SJSA1 (cell line): Measurements from ENCODE around the gene GASK1A. TPM values are rescaled to one million over a fixed set of nuclear protein-coding genes. Genes with fewer than 3 reads are reported as not detected.

Experiments used
- DNase-seq, 2 experiments: peaks; one replicate each; pipeline ENCODE4 v3.0.0-alpha.2; 2015 to 2020; ENCODE audit warnings: low spot score in 2 of 2, low read depth in 1 of 2
- H3K27ac ChIP-seq: fragments of 250-450 bp; sonication (Bioruptor Pico); 2 replicates; pipeline ENCODE4 v1.5.1; 2020; ENCODE audit warnings: mild to moderate bottlenecking, moderate library complexity
- H3K27me3 ChIP-seq: fragments of 250-450 bp; sonication (Bioruptor Pico); replicated peaks from 2 replicates; pipeline ENCODE4 v1.5.1; 2020; ENCODE audit warnings: mild to moderate bottlenecking, moderate library complexity
- H3K36me3 ChIP-seq: fragments of 250-450 bp; sonication (Bioruptor Pico); 2 replicates; pipeline ENCODE4 v1.5.1; 2020; ENCODE audit warnings: mild to moderate bottlenecking
- H3K4me1 ChIP-seq: fragments of 250-450 bp; sonication (Bioruptor Pico); replicated peaks from 2 replicates; pipeline ENCODE4 v1.6.1; 2021; ENCODE audit warnings: mild to moderate bottlenecking
- H3K4me3 ChIP-seq: fragments of 250-450 bp; sonication (Bioruptor Pico); 2 replicates; pipeline ENCODE4 v1.5.1; 2020; ENCODE audit warnings: mild to moderate bottlenecking
- H3K9me3 ChIP-seq: fragments of 250-450 bp; sonication (Bioruptor Pico); replicated peaks from 2 replicates; pipeline ENCODE4 v1.5.1; 2020; ENCODE audit warnings: mild to moderate bottlenecking
- total RNA-seq: library from RNA; depleted of rRNA; stranded (reverse); fragments of >200 nt; shearing (Covaris generic); gene quantifications from 2 replicates; pipeline ENCODE4 v1.2.3, GENCODE V29; 2014

The GASK1A gene
- total RNA-seq, 1 experiment from 2014 or later: not detected

GRCh38 chr3:42994595-42994994 is 15.5 kb downstream of the GASK1A start:
- no peak overlapping the region for H3K27ac ChIP-seq
- H3K4me3 ChIP-seq: no peak overlapping the region
- H3K4me1 ChIP-seq: no peaks in the 10 kb centered on the region
- no peaks in the 10 kb centered on the region for H3K36me3 ChIP-seq
- no peaks in the 10 kb centered on the region for H3K9me3 ChIP-seq
- no peaks in the 10 kb centered on the region for H3K27me3 ChIP-seq
- no peak for DNase-seq

DNA sequence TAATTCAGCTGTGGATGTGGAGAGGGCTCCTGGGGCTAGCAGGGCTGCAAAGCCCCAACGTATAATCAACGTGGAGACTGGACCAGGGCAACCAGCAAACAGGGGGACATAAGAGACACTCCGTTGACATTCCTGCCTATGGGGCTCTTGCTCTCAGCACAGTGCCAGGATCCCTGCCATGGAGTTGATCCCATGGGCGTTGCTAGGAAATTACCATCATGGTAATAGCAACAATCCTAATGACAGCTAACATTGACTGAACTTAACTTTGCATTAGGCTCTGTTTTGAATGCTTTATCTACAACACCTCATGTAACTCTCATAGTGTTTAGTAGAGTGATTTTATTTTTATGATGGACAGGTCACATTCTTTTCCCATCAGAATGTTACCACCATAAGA is 16.9 kb downstream of the GASK1A start:
- no peak for DNase-seq
- Histone ChIP-seq H3K4me3 (no peak overlapping the region), H3K36me3 (no peaks in the 10 kb centered on the region)

DNA sequence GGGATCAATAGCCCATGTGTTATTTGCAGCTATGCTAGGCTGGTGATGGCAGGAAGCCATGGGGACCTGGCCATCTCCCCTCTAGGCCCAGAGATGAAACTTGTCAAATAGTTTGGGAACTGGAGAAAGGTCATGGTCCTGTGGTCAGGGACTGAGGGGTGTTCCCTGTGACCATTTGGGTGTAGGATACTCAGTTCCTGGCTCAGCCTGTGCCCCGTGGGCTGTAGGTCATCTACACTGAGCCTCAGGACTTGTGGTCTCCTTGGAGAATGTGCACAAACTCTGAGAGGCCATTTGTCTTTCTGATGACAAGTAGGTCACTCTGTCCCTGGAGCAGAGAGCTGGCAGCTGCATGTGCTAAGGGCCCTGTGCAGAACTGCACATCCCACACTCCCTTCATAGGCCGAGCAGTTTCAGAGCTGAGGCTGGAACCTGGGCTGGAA is 17.5 kb downstream of the GASK1A start:
- no peak overlapping the region for H3K27ac ChIP-seq
- H3K27me3 ChIP-seq: no peaks in the 10 kb centered on the region
- no peak overlapping the region for H3K4me3 ChIP-seq
- H3K9me3 ChIP-seq: no peaks in the 10 kb centered on the region
- H3K36me3 ChIP-seq: no peaks in the 10 kb centered on the region
- no peak for DNase-seq
- H3K4me1 ChIP-seq: no peaks in the 10 kb centered on the region

More for the DNA sequence above, 16.9 kb downstream of the GASK1A start:
- no peaks in the 10 kb centered on the region for H3K27me3 ChIP-seq
- H3K27ac ChIP-seq: no peak overlapping the region
- H3K4me1 ChIP-seq: no peaks in the 10 kb centered on the region
- H3K9me3 ChIP-seq: no peaks in the 10 kb centered on the region

- Histone ChIP-seq H3K4me3 (no peak overlapping the region), H3K36me3 (no peaks in the 10 kb centered on the region), H3K4me1 (no peaks in the 10 kb centered on the region), H3K27me3 (no peaks in the 10 kb centered on the region), H3K27ac (no peak overlapping the region), H3K9me3 (no peaks in the 10 kb centered on the region)
- no peak for DNase-seq
These were observed 20.1 kb downstream of the GASK1A start for GRCh38 chr3:42999212-42999611.

- DNase-seq: no peak
- H3K36me3 ChIP-seq: no peaks in the 10 kb centered on the region
- H3K4me3 ChIP-seq: no peak overlapping the region
- H3K27ac ChIP-seq: no peak overlapping the region
- no peaks in the 10 kb centered on the region for H3K27me3 ChIP-seq
- no peaks in the 10 kb centered on the region for H3K9me3 ChIP-seq
- no peaks in the 10 kb centered on the region for H3K4me1 ChIP-seq
These were observed 20.5 kb downstream of the GASK1A start for GRCh38 chr3:42999632-43000031.

- H3K36me3 ChIP-seq: no peaks in the 10 kb centered on the region
- no peaks in the 10 kb centered on the region for H3K27me3 ChIP-seq
- no peak for DNase-seq
- no peak overlapping the region for H3K27ac ChIP-seq
- no peak overlapping the region for H3K4me3 ChIP-seq
- no peaks in the 10 kb centered on the region for H3K9me3 ChIP-seq
- no peaks in the 10 kb centered on the region for H3K4me1 ChIP-seq
These were observed 21.3 kb downstream of the GASK1A start for GRCh38 chr3:43000387-43000786.

DNA sequence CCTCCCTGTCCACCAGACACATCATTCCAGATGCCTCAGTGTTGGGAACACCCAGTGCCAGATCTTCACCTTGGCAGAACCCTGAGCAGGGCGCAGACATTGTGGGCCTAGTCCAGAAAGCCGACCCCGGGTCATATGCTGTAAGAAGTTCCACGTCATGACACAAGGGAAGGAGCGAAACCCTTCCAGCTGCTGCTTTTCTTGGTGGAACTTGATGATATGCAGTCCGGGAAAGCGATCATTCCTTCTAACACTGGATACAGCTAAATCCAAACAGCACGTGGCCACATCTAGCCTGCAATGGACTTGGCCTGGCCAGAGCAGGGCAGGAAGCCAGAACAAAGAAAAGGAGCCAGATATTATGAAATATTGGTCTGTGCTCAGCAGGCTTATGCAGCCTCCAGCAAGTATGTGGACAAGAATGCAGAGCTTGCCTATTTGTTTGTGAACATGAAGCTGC is 22.0 kb downstream of the GASK1A start:
- Histone ChIP-seq H3K36me3 (no peaks in the 10 kb centered on the region), H3K9me3 (no peaks in the 10 kb centered on the region), H3K27me3 (no peaks in the 10 kb centered on the region), H3K27ac (no peak overlapping the region), H3K4me1 (no peaks in the 10 kb centered on the region), H3K4me3 (no peak overlapping the region)
- DNase-seq: no peak

DNA sequence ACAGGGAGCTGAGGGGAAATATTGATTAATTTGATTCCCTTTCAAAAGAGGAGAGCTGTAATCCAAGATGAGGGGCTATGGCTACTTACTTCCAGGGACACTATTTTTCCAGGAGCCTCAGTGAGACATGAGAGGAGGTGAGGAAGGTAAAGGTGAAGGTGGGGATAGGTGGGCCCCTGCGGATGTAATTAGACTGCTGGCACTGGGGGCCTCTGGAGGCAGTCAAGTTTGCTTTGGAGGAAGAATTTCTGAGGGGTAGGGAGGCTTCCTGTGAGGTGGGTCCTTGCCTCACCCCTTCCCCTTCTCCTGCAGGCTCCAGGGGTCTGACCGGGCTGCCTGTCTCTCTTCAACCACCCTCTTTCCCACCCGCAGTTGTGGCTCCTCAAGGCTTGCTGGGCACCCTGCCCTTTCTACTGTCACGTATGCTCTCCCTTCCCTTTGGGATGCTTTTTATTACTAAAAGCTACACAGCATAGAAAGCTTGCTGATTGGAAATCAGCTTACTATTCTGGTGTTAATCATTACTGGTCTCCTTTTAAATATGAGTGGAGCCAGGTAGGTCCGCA is 22.5 kb downstream of the GASK1A start:
- no peak overlapping the region for H3K4me3 ChIP-seq
- no peaks in the 10 kb centered on the region for H3K4me1 ChIP-seq
- no peaks in the 10 kb centered on the region for H3K9me3 ChIP-seq
- no peak for DNase-seq
- H3K27me3 ChIP-seq: no peaks in the 10 kb centered on the region
- no peaks in the 10 kb centered on the region for H3K36me3 ChIP-seq
- no peak overlapping the region for H3K27ac ChIP-seq

DNA sequence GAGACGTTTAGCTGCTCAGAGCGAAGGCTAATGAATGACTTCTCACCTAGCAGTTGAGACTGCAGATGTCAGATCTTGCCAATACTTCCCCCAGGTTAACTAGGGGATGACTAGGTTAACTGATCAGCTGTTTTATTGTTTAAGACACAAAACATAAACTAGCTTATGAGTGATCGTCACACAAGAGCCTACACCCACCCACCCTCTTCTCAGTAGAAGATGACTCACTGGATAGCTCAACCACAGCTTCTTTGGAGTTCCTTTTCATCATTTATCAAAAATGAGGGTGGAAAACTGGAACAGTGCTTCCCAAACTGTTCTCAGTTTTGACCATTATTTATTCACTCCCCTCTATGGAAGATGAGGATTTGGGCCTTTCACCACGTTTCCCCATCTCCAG is 25.2 kb downstream of the GASK1A start:
- DNase-seq: no peak
- Histone ChIP-seq H3K36me3 (no peaks in the 10 kb centered on the region), H3K27ac (no peak overlapping the region), H3K9me3 (no peaks in the 10 kb centered on the region), H3K4me3 (no peak overlapping the region), H3K4me1 (no peaks in the 10 kb centered on the region), H3K27me3 (no peaks in the 10 kb centered on the region)

DNA sequence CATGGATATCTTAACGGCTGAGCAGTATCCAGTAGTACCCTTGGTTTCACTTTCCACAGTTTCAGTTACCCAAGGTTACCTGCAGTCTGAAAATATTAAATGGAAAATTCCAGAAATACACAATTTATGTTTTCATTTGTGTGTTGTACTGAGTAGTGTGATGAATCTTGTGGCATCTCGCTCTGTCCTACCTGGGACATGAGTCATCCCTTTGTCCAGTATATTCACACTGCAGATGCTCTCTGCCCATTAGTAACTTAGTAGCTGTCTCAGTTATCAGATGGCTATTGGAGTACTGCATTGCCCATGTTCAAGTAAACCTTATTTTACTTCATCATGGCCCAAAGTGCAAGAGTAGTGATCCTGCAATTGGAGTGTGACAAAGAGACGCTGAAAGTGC is 26.1 kb downstream of the GASK1A start:
- no peaks in the 10 kb centered on the region for H3K9me3 ChIP-seq
- no peaks in the 10 kb centered on the region for H3K4me1 ChIP-seq
- no peaks in the 10 kb centered on the region for H3K36me3 ChIP-seq
- no peak overlapping the region for H3K4me3 ChIP-seq
- no peaks in the 10 kb centered on the region for H3K27me3 ChIP-seq
- no peak for DNase-seq
- no peak overlapping the region for H3K27ac ChIP-seq

DNA sequence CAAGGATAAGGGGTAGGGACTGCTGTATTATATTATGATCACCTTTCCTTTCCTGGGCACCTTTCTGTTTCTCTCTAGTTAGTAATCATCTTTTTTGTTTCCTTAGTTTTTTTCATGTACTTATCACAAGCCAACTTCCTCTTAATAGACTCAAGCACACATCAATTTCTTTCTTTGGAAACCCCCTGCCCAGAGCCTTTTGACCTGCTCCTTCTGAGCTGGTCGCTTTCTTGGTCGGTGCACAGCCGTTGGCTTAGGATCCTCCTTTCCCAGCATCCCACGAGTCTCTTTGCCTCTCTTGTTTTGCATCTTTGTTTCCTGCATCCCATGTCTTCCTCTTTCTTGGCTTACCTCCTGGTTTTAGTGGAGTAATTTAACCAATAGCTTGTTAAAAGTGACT is 26.9 kb downstream of the GASK1A start:
- DNase-seq: no peak
- no peak overlapping the region for H3K27ac ChIP-seq
- H3K9me3 ChIP-seq: no peaks in the 10 kb centered on the region
- no peaks in the 10 kb centered on the region for H3K4me1 ChIP-seq
- H3K36me3 ChIP-seq: no peaks in the 10 kb centered on the region
- H3K27me3 ChIP-seq: no peaks in the 10 kb centered on the region
- no peak overlapping the region for H3K4me3 ChIP-seq

GRCh38 chr3:43006825-43007224 is 27.7 kb downstream of the GASK1A start:
- H3K36me3 ChIP-seq: no peaks in the 10 kb centered on the region
- DNase-seq: no peak
- no peaks in the 10 kb centered on the region for H3K4me1 ChIP-seq
- no peak overlapping the region for H3K27ac ChIP-seq
- H3K9me3 ChIP-seq: no peaks in the 10 kb centered on the region
- no peak overlapping the region for H3K4me3 ChIP-seq
- H3K27me3 ChIP-seq: no peaks in the 10 kb centered on the region

GRCh38 chr3:43009547-43009946 is 30.4 kb downstream of the GASK1A start:
- Histone ChIP-seq H3K36me3 (no peaks in the 10 kb centered on the region), H3K4me1 (no peaks in the 10 kb centered on the region), H3K27ac (no peak overlapping the region), H3K27me3 (no peaks in the 10 kb centered on the region), H3K4me3 (no peak overlapping the region), H3K9me3 (no peaks in the 10 kb centered on the region)
- DNase-seq: no peak

DNA sequence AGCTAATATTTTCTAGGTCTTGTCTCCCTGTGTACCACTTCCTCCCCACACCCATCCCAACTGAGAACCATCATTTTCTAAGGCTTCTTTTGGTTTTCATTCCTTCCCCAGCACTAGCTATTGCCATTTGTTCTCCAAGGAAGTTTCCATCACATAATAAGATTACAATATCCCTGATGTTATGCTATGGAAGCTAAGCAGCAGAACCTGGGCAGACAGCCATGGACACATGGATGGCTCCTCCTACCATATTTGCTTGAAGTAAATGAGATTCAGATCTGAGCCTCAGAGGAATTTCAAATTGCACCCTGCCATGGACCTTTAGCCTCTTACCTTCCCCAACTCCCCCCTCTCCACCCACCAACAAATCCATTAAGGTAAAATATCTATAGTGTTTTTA is 31.5 kb downstream of the GASK1A start:
- Histone ChIP-seq H3K9me3 (no peaks in the 10 kb centered on the region), H3K36me3 (no peaks in the 10 kb centered on the region), H3K27ac (no peak overlapping the region), H3K4me1 (no peaks in the 10 kb centered on the region), H3K4me3 (no peak overlapping the region), H3K27me3 (no peaks in the 10 kb centered on the region)
- no peak for DNase-seq

DNA sequence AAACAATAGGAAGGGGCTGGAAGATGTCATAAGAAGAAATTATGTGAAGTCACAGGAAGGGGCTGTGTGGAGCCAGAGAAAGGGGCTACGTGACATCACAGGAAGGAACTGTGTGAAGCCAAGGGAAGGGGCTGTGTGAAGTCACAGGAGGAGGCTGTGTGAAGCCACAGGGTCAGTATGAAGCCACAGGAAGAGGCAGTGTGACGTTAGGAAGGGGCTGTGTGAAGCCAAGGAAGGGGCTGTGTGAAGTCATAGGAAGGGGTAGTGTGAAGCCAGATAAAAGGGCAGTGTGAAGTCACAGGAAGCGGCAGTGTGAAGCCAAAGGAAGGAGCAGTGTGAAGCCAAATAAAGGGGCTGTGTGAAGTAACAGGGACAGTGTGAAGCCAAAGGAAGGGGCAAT is 32.5 kb downstream of the GASK1A start:
- no peak for DNase-seq
- Histone ChIP-seq H3K27me3 (no peaks in the 10 kb centered on the region), H3K36me3 (no peaks in the 10 kb centered on the region), H3K27ac (no peak overlapping the region), H3K9me3 (no peaks in the 10 kb centered on the region), H3K4me1 (no peaks in the 10 kb centered on the region), H3K4me3 (no peak overlapping the region)
